PFSK-1 (cell line): ENCODE results near the gene VAT1L.

Experiments
- FOXP2 ChIP-seq: optimal IDR thresholded peaks from 2 replicates; pipeline ENCODE3; 2011; ENCODE audit warnings: borderline replicate concordance, control low read depth, inconsistent platforms; ENCODE audit not compliant: insufficient read depth; ENCODE audit errors: extremely low read length, extremely low read depth
- POLR2AphosphoS5 ChIP-seq: IDR thresholded peaks from 2 replicates; pipeline ENCODE4 v1.6.1; 2012; ENCODE audit warnings: low read depth, mild to moderate bottlenecking, control low read depth, low read length, moderate library complexity
- REST ChIP-seq, 2 experiments: IDR thresholded peaks; 2 replicates each; pipeline versions ENCODE4 v1.6.1 to v1.8.0; 2011 to 2012; ENCODE audit warnings: low read depth in 2 of 2, low read length in 2 of 2, control low read depth in 1 of 2, inconsistent platforms in 1 of 2, mild to moderate bottlenecking in 1 of 2, moderate library complexity in 1 of 2; ENCODE audit not compliant: insufficient read depth in 1 of 2
- SIN3A ChIP-seq: IDR thresholded peaks from 2 replicates; pipeline ENCODE4 v1.6.1; 2012; ENCODE audit warnings: mild to moderate bottlenecking, low read length, moderate library complexity, borderline replicate concordance; ENCODE audit not compliant: insufficient read depth
- TAF1 ChIP-seq: IDR thresholded peaks from 2 replicates; pipeline ENCODE4 v1.6.1; 2012; ENCODE audit warnings: low read length, control low read depth, borderline replicate concordance; ENCODE audit not compliant: insufficient read depth

The VAT1L gene

GRCh38 chr16:77943801-77944200, 155.4 kb downstream of the VAT1L start:
- no peak for TF ChIP-seq TAF1

- no peak for TF ChIP-seq TAF1
- TF ChIP-seq POLR2AphosphoS5 = no peak
- no peak for TF ChIP-seq FOXP2
- no peak for TF ChIP-seq SIN3A
- TF ChIP-seq REST (IDR thresholded peaks at IDR 0.05; ENCODE audit: insufficient read depth in 1 of 2, low read depth in 2 of 2, low read length in 2 of 2) = no peak
Observed at GRCh38 chr16:77944631-77945030, 156.3 kb downstream of the VAT1L start.

- TF ChIP-seq SIN3A (no peak), TAF1 (no peak), POLR2AphosphoS5 (no peak), REST (IDR thresholded peaks at IDR 0.05; ENCODE audit: insufficient read depth in 1 of 2, low read depth in 2 of 2, low read length in 2 of 2) (no peak), FOXP2 (no peak)
Observed at GRCh38 chr16:77945126-77945525, 156.8 kb downstream of the VAT1L start.

GRCh38 chr16:77946823-77947222, 158.5 kb downstream of the VAT1L start:
- TF ChIP-seq SIN3A (no peak), REST (IDR thresholded peaks at IDR 0.05; ENCODE audit: insufficient read depth in 1 of 2, low read depth in 2 of 2, low read length in 2 of 2) (no peak), FOXP2 (no peak), TAF1 (no peak), POLR2AphosphoS5 (no peak)

- TF ChIP-seq REST (IDR thresholded peaks at IDR 0.05; ENCODE audit: insufficient read depth in 1 of 2, low read depth in 2 of 2, low read length in 2 of 2) (no peak), POLR2AphosphoS5 (no peak), SIN3A (no peak), FOXP2 (no peak), TAF1 (no peak)
Observed at GRCh38 chr16:77948835-77949234, 160.5 kb downstream of the VAT1L start.

- TF ChIP-seq TAF1 (no peak), REST (IDR thresholded peaks at IDR 0.05; ENCODE audit: insufficient read depth in 1 of 2, low read depth in 2 of 2, low read length in 2 of 2) (no peak), POLR2AphosphoS5 (no peak), SIN3A (no peak), FOXP2 (no peak)
Observed at GRCh38 chr16:77949445-77949844, 161.1 kb downstream of the VAT1L start.
